Inflammatory macrophage treated with lipopolysaccharide for 1 hour (primary cell): Measurements from ENCODE around the gene CFAP58.

Experiments
- DNase-seq, 2 donors: peaks; one replicate each; pipeline ENCODE4 v3.0.0-alpha.2; 2020 to 2022

The CFAP58 gene

DNA sequence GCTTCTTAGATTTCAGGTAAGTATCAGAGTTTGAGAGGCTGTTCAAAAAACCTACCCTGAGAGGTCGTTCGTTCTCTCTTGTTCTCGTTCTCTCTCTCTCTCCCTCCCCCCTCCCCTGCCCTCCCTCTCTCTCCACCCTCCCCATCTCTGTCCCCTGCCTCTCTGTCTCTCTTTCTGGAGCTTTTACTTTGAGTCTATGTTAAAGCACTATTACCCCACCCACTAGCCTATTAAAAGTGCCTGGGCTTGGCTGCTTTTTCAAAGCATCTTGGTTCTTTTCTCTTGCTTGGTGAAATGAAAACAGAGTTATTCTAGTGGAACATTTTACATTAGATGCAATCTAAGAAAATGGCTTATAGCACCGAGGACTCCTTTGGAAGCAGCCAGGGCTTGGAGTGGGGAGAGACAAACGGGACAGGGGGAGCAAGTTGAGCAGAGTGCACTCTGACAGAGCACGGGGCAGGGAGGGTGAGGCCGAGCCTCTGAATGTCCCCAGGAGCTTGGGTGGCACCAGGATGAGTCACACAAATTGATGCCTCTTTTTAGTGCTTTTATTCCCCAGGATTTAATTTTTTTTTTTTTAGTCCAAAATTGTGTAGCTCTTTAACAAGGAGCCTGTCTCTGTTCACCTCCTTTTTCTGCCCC, 134.3 kb downstream of the CFAP58 start:
- DNase-seq: no peak

DNA sequence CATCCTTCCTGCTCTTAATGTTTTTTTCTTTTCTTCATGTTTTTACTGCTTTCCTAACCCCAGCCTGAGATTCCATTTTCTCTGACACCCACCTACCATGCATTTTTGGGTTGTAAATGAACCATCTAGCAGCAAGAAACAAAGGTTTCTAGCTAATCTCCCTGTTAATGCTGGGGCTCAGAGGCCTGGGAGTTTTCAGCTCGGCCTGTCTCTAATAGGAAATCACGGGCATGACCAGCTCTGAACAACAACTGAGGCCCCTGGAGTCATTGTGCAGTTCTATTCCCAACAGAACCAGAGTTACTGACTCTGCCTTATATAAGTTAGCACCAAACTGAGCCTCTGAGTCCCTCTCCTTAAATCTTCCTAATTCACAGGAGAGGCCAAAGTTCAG, 134.8 kb downstream of the CFAP58 start:
- DNase-seq: no peak

DNA sequence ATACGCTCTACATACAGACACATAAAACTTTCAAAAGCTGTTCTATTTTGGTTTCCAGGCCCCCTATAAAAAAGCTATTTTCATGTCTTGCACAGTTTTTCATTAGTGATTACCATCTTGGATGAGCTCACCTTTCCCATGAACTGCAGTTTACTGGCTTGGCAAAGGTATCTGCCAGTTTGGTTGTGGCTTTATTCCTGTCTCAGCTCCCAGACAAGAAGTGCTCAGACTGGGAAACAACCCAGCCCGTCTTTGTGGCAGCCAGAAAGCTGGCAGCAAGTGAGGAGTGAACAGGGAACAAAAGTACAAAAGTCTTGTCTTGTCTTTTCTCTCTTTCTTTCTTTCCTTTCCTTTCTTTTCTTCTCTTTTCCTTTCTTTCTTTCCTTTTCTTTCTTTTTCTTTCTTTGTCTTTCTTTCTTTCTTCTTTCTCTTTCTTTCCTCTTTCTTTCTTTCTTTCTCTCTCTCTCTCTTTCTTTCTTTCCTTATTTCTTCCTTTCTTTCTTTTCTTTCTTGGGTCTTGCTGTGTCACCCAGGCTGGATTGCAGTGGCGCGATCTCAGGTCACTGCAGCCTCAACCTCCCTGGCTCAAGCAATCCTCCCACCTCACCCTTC, 138.8 kb downstream of the CFAP58 start:
- no peak for DNase-seq

DNA sequence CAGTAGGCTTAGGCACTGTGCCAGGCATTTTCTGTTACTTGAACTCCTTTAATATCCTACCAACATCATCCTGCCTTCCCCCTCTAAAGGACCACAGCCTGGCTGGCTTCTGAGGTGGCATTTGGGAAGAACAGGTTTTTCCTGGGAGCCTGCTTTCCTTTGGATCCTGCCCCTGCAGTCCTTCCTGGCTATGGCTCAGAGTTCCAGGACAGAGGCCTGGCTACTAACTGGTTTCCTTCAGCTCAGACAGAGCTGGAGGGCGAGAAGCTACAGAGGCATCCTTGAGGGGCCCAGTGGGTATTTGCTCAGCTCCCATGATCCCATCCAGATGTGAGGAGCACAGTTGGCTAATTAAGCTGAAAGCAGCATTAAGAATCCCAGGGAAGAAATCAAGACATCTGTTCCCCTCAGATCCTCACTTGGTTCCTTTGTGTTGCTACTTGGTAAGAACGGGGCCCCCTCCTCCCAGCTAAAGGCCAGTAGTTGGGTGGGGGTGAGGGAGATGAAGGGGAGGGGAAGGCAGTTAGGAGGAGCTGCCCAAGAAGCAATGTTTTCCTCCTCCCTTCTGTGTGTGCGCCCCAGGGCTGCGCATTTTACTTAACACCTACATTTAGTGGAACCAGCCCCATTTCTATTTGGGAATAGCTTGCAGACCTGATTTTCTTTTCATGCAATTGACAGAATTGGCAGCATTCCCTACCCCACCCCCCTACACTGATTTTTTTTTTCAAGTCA, 144.9 kb downstream of the CFAP58 start:
- no peak for DNase-seq

DNA sequence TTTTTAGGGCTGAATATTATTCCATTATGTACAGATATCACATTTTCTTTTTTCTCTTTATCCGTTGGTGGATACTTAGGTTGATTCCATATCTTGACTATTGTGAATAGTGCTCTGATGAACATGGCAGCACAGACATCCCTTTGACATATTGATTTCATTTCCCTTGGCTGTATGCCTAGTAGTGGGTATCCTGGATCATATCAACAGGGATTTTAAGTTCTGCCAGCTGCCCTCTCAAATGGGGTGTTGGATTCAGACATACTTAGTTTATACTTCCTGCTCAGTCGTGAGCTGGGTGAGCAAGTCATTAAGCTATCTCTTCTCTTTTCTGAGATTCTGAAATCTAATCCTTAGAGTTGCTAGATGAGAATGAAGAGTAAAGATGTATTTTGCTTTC, 147.8 kb downstream of the CFAP58 start:
- DNase-seq: no peak

DNA sequence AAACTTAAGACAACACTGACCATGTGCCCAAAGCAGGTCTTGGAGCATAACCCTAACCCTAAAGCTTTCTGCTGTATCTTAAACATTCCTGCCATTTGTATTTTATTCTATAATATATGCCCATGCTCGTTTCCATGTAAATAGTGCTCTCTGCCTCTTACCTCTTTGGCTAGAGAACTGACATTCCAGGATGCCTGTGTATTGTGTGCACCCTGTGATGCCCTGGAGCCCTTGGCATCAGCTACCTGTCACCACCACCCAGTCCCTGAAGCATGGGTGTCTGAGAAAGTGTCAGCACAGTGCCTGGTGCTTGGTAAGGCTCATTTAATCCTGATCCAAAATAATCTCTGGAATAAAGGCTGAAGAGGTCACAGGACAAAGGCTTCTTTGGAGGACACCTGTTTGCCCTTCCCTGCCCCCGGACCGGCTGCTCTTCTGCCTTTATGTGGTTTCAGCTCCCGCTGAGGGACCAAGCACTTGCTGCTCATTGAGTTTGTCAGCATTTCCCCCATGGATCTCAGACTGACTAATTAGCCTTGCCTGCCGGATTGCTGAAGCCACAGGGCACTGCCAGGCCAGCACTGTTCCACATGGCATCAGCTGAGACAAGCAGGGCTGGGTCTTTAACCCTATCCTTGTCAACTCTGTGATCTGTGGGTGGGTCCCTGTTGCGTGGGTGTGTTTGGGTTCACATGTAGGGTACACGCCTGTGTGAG, 148.4 kb downstream of the CFAP58 start:
- DNase-seq: no peak

DNA sequence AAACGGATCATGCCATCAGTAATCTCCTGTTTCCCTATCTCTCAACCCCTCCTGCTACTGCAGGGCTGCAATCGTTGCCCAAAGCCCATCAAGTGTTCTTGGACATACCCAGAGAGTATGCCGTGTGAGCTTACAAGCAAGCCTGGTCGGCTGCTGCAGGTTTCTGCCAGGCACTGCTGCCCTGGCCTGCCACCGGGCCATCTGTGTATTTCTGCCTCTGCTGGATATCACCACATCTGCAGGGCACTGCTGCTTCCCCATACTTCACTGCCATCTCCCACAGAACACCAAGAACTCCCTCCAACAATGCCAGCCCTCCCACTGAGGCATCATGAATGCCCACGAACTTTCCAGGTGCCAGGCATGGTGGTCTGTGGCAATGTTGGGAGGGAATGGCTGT, 149.3 kb downstream of the CFAP58 start:
- no peak for DNase-seq
